Activated CD4-positive, alpha-beta T cell treated with anti-CD3 and anti-CD28 coated beads for 36 hours (primary cell): Measurements from ENCODE around the gene TLR1. TPM values are rescaled to one million over a fixed set of nuclear protein-coding genes. Genes with fewer than 3 reads are reported as not detected.
"Not testable (repeated sequence)": the region's sequence is repeated elsewhere in the genome, so short reads cannot be mapped to it uniquely, and the experiment has no call there.

Experiments used
- ATAC-seq: fragments of 200-7000 bp; cut with Tn5 transposase; one replicate; pipeline ENCODE4 v1.10.0; 2021; ENCODE audit warnings: mild to moderate bottlenecking, moderate library complexity
- CTCF ChIA-PET: fragments of 350-600 bp; sonication (Branson Sonifier 250); formaldehyde crosslinking; loops from one replicate; lab custom pipeline; 2021; ENCODE audit warnings: antibody characterized with exemption; lab: Charles Lee
- POLR2A ChIA-PET: fragments of 350-600 bp; sonication (Branson Sonifier 250); formaldehyde crosslinking; loops from one replicate; lab custom pipeline; 2021; ENCODE audit warnings: antibody characterized with exemption, inconsistent platforms; lab: Charles Lee
- DNase-seq: peaks from one replicate; pipeline ENCODE4 v3.0.0-alpha.2; 2020
- H3K27ac Mint-ChIP-seq: one replicate; pipeline ENCODE4 v1.8.0; 2021; ENCODE audit warnings: mixed read lengths
- H3K27me3 Mint-ChIP-seq: one replicate; pipeline ENCODE4 v1.8.0; 2021; ENCODE audit warnings: mixed read lengths
- H3K36me3 Mint-ChIP-seq: one replicate; pipeline ENCODE4 v1.8.0; 2021; ENCODE audit warnings: low read depth, mixed read lengths
- H3K4me1 Mint-ChIP-seq: one replicate; pipeline ENCODE4 v1.8.0; 2021; ENCODE audit warnings: mixed read lengths
- H3K4me3 Mint-ChIP-seq: one replicate; pipeline ENCODE4 v1.8.0; 2021; ENCODE audit warnings: mild to moderate bottlenecking, moderate library complexity, mixed read lengths
- H3K9me3 Mint-ChIP-seq: one replicate; pipeline ENCODE4 v1.8.0; 2021; ENCODE audit warnings: low read depth, mixed read lengths
- intact Hi-C, 2 experiments: fragments of 100-400 bp; cut with DNase I in 1 of 2; cut with micrococcal nuclease in 1 of 2; formaldehyde crosslinking; loops; one replicate each; pipeline versions ENCODE4 v1.14.2 to v1.15.1; 2022 to 2024; cut with DNase I, micrococcal nuclease
- total RNA-seq, 2 experiments: library from RNA; stranded (reverse); gene quantifications; one replicate each; pipeline ENCODE4 v1.2.3, GENCODE V29; 2021

The TLR1 gene
- total RNA-seq, 2 experiments from 2014 or later = 1.5 to 1.7 TPM

GRCh38 chr4:38823766-38824165 is 19.2 kb upstream of the TLR1 start:
- Mint-ChIP-seq H3K27ac (no peak overlapping the region), H3K9me3 (peaks cover 6% of the 10 kb centered on the region), H3K36me3 (no peaks in the 10 kb centered on the region), H3K4me3 (no peak overlapping the region), H3K4me1 (peaks cover 14% of the 10 kb centered on the region), H3K27me3 (no peaks in the 10 kb centered on the region)
- ChIA-PET POLR2A (no interaction called here), CTCF (interaction anchor here (1.4 kb wide), 1 partner anchor 19 kb away, joined by 4 read pairs; the partner anchor contains the start of gene TLR1)
- DNase-seq (no peak), ATAC-seq (no peak)
- intact Hi-C loops = no loop called here

DNA sequence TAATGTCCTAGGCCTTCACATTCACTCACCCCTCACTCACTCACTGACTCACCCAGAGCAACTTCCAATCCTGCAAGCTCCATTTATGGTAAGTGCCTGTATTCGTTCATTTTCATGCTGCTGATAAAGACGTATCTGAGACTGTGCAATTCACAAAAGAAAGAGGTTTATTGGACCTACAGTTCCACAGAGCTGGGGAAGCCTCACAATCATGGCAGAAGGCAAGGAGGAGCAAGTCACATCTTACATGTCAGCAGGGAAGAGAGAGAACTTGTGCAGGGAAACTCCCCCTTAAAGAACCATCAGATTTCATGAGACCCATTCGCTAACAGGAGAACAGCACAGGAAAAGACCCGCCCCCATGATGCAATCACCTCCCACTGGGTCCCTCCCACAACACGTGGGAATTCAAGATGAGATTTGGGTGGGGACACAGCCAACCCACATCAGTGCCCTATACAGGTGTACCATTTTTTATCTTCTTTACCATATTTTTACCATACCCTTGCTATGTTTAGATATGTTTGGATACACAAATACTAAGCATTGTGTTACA is 18.2 kb upstream of the TLR1 start:
- ATAC-seq = no peak
- Mint-ChIP-seq H3K4me3 (no peak overlapping the region), H3K36me3 (no peaks in the 10 kb centered on the region), H3K27me3 (no peaks in the 10 kb centered on the region), H3K27ac (no peak overlapping the region), H3K4me1 (peaks cover 17% of the 10 kb centered on the region), H3K9me3 (peaks cover 6% of the 10 kb centered on the region)
- DNase-seq = no peak
- POLR2A ChIA-PET = no interaction called here
- intact Hi-C loops = no loop called here
- CTCF ChIA-PET = interaction anchor here (0.8 to 1.4 kb wide), 3 partner anchors 8 to 41 kb away, joined by 3 to 4 read pairs (median 3); partner anchors contain the start of gene TLR10

DNA sequence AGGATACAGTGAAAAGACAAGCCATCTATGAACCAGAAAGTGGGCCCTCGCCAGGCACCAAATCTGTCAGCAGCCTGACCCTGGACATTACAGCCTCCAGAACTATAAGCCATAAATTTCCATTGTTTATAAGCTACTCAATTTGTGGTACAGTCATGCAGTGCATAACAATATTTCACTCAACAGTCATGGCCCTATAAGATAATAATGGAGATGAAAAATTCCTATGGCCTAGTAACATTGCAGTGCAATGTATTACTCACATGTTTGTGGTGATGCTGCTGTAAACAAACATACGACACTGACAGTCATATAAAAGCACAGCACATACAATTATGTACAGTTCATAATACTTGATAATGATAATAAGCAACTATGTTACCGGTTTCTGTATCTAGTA is 17.1 kb upstream of the TLR1 start:
- ChIA-PET POLR2A (interaction anchor here (0.7 kb wide), 1 partner anchor 691 kb away, joined by 3 read pairs; no protein-coding TSS in a partner anchor), CTCF (interaction anchor here (0.8 to 1.4 kb wide), 4 partner anchors 10 to 81 kb away, joined by 3 to 4 read pairs (median 3); partner anchors contain the start of gene TLR10)
- Mint-ChIP-seq H3K9me3 (peaks cover 6% of the 10 kb centered on the region), H3K4me3 (no peak overlapping the region), H3K27ac (no peak overlapping the region), H3K36me3 (no peaks in the 10 kb centered on the region), H3K4me1 (peaks cover 17% of the 10 kb centered on the region), H3K27me3 (no peaks in the 10 kb centered on the region)
- ATAC-seq (no peak), DNase-seq (no peak)
- intact Hi-C loops = no loop called here

- Mint-ChIP-seq H3K4me1 (peaks cover 17% of the 10 kb centered on the region), H3K27me3 (no peaks in the 10 kb centered on the region), H3K36me3 (no peaks in the 10 kb centered on the region), H3K4me3 (no peak overlapping the region), H3K27ac (no peak overlapping the region), H3K9me3 (peaks cover 6% of the 10 kb centered on the region)
- CTCF ChIA-PET = interaction anchor here (1.0 to 2.1 kb wide), 3 partner anchors 11 to 40 kb away, joined by 3 to 14 read pairs (median 6); partner anchors contain the start of gene TLR1
- intact Hi-C loops = no loop called here
- ATAC-seq (no peak), DNase-seq (no peak)
- POLR2A ChIA-PET = no interaction called here
Observed at GRCh38 chr4:38820329-38821061, 15.9 kb upstream of the TLR1 start.

DNA sequence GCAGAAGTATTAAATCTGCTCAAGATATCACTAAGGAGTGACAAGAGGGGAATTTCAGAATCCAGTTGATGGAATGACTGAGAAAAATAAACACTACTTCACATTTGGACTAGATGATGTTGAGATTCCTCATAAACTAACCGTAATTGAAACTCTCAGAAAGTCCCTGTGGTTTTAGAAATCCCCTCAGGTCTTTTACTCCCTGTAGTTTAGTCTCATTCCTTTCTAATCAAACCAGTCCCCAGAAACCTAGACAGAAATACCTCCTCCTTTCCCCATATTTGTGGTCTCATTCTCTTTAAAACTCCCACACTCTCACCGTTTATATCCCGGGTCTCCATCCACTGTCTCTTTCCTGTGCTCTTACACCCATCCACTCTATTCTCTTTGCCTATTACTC is 15.0 kb upstream of the TLR1 start:
- peaks cover 6% of the 10 kb centered on the region for H3K9me3 Mint-ChIP-seq
- no peaks in the 10 kb centered on the region for H3K36me3 Mint-ChIP-seq
- CTCF ChIA-PET = interaction anchor here (0.6 to 2.1 kb wide), 8 partner anchors 9 to 805 kb away, joined by 3 to 14 read pairs (median 4); partner anchors contain the start of genes TLR1 and TLR10
- intact Hi-C loops = no loop called here
- H3K4me3 Mint-ChIP-seq = no peak overlapping the region
- DNase-seq = no peak
- peak overlapping the region; percentile 4 for H3K27ac Mint-ChIP-seq
- POLR2A ChIA-PET = no interaction called here
- H3K4me1 Mint-ChIP-seq = peaks cover 17% of the 10 kb centered on the region
- peak; percentile 58 for ATAC-seq
- H3K27me3 Mint-ChIP-seq = no peaks in the 10 kb centered on the region

- ChIA-PET POLR2A (no interaction called here), CTCF (interaction anchor here (0.9 to 2.1 kb wide), 6 partner anchors 8 to 42 kb away, joined by 3 to 14 read pairs (median 6); partner anchors contain the start of genes TLR1 and TLR10)
- peaks cover 6% of the 10 kb centered on the region for H3K9me3 Mint-ChIP-seq
- no peak overlapping the region for H3K4me3 Mint-ChIP-seq
- peaks cover 17% of the 10 kb centered on the region for H3K4me1 Mint-ChIP-seq
- no peak for DNase-seq
- ATAC-seq = no peak
- no peaks in the 10 kb centered on the region for H3K27me3 Mint-ChIP-seq
- H3K36me3 Mint-ChIP-seq = no peaks in the 10 kb centered on the region
- intact Hi-C loops = no loop called here
- H3K27ac Mint-ChIP-seq = no peak overlapping the region
Observed at GRCh38 chr4:38818441-38818976, 13.9 kb upstream of the TLR1 start.

- no peaks in the 10 kb centered on the region for H3K27me3 Mint-ChIP-seq
- H3K4me1 Mint-ChIP-seq = peaks cover 17% of the 10 kb centered on the region
- DNase-seq (no peak), ATAC-seq (peak; percentile 39)
- no peak overlapping the region for H3K27ac Mint-ChIP-seq
- CTCF ChIA-PET = interaction anchor here (3.1 kb wide), 1 partner anchor 12 kb away, joined by 13 read pairs; the partner anchor contains the start of gene TLR1
- H3K36me3 Mint-ChIP-seq = no peaks in the 10 kb centered on the region
- H3K9me3 Mint-ChIP-seq = no peaks in the 10 kb centered on the region
- POLR2A ChIA-PET = no interaction called here
- intact Hi-C loops = no loop called here
- H3K4me3 Mint-ChIP-seq = no peak overlapping the region
Observed at GRCh38 chr4:38815885-38816782, 11.5 kb upstream of the TLR1 start.

DNA sequence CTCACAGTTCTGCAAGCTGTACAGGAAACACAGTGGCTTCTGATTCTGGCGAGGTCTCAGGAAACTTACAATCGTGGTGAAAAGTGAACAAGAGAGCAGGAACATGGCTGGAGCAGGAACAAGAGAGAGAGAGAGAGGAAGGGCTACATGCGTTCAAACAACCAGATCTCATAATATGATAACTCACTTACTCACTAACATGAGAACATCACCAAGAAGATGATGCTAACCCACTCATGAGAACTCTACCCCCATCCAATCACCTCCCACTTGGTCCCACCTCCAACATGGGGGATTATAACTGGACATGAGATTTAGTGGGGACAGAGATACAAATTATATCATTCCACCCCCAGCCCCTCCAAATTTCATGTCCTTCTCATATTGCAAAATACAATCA is 9.8 kb upstream of the TLR1 start:
- H3K27me3 Mint-ChIP-seq = no peaks in the 10 kb centered on the region
- H3K27ac Mint-ChIP-seq = no peak overlapping the region
- CTCF ChIA-PET = interaction anchor here (3.1 kb wide), 1 partner anchor 10 kb away, joined by 13 read pairs; the partner anchor contains the start of gene TLR1
- DNase-seq (no peak), ATAC-seq (no peak)
- H3K36me3 Mint-ChIP-seq = no peaks in the 10 kb centered on the region
- no peaks in the 10 kb centered on the region for H3K9me3 Mint-ChIP-seq
- H3K4me1 Mint-ChIP-seq = peaks cover 6% of the 10 kb centered on the region
- intact Hi-C loops = no loop called here
- H3K4me3 Mint-ChIP-seq = no peak overlapping the region
- POLR2A ChIA-PET = no interaction called here

- no peak for ATAC-seq
- ChIA-PET CTCF (interaction anchor here (0.6 to 2.4 kb wide), 3 partner anchors 29 to 805 kb away, joined by 3 to 6 read pairs (median 5); partner anchors contain the start of gene TLR10), POLR2A (interaction anchor here (0.7 kb wide), 1 partner anchor 8 kb away, joined by 4 read pairs; no protein-coding TSS in a partner anchor)
- Mint-ChIP-seq H3K4me3 (no peak overlapping the region), H3K27me3 (no peaks in the 10 kb centered on the region), H3K36me3 (no peaks in the 10 kb centered on the region), H3K9me3 (no peaks in the 10 kb centered on the region), H3K4me1 (no peaks in the 10 kb centered on the region), H3K27ac (no peak overlapping the region)
- no peak for DNase-seq
- intact Hi-C loops = no loop called here
Observed at GRCh38 chr4:38811297-38811696, 6.7 kb upstream of the TLR1 start.

DNA sequence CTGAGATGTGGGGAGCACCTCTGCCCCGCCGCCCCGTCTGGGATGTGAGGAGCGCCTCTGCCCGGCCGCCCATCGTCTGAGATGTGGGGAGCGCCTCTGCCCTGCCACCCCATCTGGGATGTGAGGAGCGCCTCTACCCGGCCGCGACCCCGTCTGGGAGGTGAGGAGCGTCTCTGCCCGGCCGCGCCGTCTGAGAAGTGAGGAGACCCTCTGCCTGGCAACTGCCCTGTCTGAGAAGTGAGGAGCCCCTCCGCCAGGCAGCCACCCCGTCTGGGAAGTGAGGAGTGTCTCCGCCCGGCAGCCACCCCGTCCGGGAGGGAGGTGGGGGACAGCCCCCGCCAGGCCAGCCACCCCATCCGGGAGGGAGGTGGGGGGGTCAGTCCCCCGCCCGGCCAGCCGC is 2.9 kb upstream of the TLR1 start:
- DNase-seq, H3K4me3 Mint-ChIP-seq, H3K9me3 Mint-ChIP-seq, CTCF ChIA-PET, ATAC-seq, H3K27me3 Mint-ChIP-seq, H3K27ac Mint-ChIP-seq, POLR2A ChIA-PET, intact Hi-C loops, H3K36me3 Mint-ChIP-seq: not testable (repeated sequence)
- H3K4me1 Mint-ChIP-seq = peaks cover 24% of the 10 kb centered on the region
